GM21447 (cell line): ENCODE results near the gene SLX4.
"Not testable (repeated sequence)": the region's sequence is repeated elsewhere in the genome, so short reads cannot be mapped to it uniquely, and the experiment has no call there.

Source experiments
- ATAC-seq: cut with Tn5 transposase; IDR thresholded peaks from one replicate; pipeline ENCODE4 v1.9.1; 2021; ENCODE audit not compliant: unreplicated experiment

SLX4 gene, protein sequence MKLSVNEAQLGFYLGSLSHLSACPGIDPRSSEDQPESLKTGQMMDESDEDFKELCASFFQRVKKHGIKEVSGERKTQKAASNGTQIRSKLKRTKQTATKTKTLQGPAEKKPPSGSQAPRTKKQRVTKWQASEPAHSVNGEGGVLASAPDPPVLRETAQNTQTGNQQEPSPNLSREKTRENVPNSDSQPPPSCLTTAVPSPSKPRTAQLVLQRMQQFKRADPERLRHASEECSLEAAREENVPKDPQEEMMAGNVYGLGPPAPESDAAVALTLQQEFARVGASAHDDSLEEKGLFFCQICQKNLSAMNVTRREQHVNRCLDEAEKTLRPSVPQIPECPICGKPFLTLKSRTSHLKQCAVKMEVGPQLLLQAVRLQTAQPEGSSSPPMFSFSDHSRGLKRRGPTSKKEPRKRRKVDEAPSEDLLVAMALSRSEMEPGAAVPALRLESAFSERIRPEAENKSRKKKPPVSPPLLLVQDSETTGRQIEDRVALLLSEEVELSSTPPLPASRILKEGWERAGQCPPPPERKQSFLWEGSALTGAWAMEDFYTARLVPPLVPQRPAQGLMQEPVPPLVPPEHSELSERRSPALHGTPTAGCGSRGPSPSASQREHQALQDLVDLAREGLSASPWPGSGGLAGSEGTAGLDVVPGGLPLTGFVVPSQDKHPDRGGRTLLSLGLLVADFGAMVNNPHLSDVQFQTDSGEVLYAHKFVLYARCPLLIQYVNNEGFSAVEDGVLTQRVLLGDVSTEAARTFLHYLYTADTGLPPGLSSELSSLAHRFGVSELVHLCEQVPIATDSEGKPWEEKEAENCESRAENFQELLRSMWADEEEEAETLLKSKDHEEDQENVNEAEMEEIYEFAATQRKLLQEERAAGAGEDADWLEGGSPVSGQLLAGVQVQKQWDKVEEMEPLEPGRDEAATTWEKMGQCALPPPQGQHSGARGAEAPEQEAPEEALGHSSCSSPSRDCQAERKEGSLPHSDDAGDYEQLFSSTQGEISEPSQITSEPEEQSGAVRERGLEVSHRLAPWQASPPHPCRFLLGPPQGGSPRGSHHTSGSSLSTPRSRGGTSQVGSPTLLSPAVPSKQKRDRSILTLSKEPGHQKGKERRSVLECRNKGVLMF (N-terminal part only)

DNA sequence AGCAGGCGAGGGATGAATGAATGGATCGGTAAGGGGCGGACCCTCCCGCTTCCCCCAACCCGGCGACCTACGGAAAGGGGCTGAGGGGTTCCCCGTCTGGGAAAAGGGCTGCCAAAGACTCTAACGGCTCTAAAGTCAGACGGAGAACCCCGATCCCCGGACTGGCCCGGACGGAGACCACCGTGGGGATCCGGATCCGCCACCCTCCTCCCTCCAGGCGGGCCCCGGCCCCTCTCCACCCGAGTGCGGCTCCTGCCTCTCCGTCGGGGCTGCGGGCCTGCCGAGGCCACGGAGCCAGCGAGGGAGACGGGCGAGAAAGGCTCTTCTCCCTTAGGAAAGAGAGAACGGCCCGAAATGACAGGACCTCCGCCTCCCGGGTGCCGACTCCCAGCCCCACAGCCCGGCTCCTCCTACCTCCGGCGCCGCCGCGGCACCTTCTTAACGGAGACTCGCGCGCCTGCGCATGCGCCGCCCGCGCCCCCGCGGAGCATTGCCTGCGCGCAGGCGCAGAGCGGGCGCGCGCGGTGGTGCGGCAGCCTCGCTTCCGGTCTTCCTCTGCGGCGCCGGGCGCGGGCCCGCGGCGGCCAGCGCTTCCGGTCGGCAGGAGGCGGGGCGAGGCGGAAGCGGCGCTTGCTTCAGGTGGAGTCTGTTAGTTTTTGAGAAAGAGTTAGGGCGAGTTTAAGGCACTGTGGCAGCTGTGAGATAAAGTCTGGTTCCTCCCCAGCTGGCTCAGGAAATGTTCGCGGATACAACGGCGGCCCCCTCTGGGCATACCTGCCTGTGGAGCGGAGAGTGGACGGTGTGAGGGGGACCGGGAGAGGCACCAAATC lies at the start of gene SLX4:
TSS of gene SLX4 (minus strand) at position 461 of the 830 bp plus-strand sequence. CDS start 2,642 bp downstream, outside the sequence.
- ATAC-seq, result peak; percentile 79

DNA sequence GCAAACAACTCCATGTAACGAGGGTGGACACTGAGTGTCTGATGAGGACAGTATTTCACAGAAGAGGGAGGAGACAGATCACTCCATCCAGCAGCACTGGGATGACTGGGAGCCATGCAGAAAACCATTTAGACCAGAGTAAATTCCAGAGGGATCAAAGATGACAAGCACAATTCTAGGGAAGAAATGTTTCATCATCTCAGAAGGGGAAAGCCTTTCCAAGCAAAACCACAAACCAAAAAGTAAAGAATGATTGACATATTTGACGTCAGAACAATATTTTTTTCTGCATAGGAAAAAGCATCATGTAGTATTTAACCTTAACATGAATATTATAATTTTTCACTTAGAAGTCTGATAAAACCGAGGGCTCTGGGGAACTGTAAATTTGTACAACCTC lies 47.8 kb upstream of the SLX4 start:
- ATAC-seq, result no peak

DNA sequence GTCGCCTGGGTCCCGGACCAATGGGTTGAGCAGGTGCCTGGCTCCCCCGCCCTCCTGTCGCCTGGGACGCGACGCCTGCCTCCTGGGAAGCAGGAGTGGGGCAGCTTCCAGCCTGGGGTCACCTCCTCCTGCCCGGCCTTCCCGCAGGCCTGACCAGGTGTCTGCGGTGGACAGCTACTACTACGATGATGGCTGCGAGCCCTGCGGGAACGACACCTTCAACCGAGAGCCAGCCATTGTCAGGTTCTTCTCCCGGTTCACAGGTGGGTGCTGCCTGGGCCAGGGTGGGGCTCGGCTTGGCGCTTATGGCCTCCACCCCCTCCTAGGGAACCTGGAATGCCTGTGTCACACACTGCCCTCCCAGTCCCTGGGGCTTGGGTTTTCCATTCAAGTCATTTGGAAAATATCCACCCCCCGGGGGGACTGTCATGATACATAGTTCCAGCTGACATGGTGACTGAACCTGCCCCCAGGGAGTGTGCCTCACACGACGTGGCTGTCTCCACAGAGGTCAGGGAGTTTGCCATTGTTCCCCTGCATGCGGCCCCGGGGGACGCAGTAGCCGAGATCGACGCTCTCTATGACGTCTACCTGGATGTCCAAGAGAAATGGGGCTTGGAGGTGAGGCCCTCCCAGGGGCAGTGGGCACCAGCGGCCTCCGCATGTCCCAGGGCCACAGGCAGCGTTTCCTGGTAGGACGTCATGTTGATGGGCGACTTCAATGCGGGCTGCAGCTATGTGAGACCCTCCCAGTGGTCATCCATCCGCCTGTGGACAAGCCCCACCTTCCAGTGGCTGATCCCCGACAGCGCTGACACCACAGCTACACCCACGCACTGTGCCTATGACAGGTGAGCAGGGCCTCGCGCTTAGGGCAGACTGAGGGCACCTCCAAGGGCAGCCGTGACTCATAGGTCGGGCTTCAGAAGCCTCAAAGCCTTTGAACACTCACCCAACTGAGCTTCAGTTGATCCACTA lies 45.4 kb upstream of the SLX4 start:
- no peak for ATAC-seq

DNA sequence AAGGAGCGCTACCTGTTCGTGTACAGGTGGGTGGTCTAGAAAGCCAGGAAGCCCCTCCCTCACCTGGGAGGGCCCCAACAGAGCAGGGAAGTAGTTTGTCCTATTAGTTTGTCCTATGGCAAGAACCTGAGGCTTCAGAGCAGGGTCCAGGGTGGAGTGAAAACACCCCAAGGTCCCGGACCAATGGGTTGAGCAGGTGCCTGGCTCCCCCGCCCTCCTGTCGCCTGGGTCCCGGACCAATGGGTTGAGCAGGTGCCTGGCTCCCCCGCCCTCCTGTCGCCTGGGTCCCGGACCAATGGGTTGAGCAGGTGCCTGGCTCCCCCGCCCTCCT lies 44.7 kb upstream of the SLX4 start:
- ATAC-seq, result not testable (repeated sequence)

DNA sequence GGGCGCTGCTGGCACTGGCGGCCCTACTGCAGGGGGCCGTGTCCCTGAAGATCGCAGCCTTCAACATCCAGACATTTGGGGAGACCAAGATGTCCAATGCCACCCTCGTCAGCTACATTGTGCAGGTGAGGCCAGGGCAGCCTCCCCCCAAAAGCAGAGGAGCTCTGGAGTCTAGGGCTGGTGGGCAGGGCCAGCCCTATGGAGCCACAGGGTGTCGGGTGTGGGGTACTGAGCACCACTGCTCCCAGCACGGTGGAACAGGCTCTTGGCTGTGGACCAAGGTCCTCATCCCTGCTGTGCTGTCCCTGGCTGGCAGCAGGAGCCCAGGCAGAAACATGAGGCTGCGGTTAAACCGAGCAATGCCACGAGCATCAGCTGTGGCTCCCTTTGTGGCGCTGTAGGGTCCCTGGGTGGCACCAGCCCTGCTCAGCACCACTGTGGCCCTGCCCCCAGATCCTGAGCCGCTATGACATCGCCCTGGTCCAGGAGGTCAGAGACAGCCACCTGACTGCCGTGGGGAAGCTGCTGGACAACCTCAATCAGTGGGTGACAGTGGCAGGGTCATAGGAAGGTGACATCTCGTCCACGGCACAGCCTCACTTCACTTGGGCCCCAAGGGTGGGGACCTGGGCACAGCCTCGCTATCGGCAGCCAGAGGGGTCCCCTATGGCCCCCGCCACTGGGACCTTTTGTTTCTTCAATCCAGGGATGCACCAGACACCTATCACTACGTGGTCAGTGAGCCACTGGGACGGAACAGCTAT lies 44.2 kb upstream of the SLX4 start:
- no peak for ATAC-seq

DNA sequence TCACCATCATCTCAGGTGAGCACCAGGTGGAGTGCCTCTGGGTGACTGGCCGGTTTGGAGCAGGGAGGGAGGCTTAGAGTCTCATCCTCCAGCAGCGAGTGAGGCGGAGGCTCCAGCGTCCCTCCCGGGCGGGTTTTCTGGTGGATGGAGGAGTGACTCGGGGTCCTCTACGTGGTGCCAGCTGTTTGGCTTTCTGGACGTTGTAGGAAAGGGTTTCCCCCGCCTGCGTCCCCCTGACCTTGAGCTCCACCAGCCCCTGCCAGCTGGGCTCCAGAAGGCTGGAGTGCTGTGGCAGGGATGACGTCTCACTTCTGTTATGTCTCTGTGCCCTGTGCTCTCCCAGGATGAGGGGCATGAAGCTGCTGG lies 43.6 kb upstream of the SLX4 start:
- ATAC-seq, result no peak

DNA sequence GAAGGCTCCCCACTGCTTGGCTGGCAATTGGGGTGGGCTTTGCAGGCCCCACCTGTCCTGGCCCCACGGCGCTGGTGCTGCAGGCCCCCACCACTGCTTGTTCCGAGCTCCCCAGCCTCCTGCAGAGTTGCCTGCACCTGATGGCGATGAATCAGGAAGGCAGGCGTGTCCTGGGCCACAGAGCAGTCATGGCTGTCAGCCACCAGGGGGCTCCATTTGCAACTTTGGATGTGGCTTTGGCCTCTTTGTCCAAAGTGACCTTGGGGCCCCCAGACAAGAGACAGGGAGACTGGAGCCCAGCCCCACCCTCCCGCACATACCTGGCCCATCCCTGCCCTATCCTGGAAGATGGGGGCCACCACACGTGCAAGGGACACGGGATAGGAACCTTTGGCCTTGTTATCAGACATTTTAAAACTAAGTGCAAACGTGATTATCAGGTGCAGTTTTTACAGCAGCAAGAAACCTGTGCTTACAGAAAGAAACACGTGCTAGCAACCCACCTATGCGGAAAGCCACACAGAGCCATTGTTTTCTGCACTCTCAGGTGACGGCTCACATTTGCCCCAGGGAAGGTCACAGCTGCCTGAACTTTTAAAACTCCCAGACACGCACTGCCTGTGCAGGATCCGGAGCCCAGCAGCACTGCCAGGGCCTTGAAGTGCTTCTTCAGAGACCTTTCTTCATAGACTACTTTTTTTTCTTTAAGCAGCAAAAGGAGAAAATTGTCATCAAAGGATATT lies 43.0 kb upstream of the SLX4 start, which contains the start of gene DNASE1:
TSS of gene DNASE1 (plus strand) at position 443 of the 743 bp plus-strand sequence. CDS start 683 bp downstream, outside the sequence.
- no peak for ATAC-seq

DNA sequence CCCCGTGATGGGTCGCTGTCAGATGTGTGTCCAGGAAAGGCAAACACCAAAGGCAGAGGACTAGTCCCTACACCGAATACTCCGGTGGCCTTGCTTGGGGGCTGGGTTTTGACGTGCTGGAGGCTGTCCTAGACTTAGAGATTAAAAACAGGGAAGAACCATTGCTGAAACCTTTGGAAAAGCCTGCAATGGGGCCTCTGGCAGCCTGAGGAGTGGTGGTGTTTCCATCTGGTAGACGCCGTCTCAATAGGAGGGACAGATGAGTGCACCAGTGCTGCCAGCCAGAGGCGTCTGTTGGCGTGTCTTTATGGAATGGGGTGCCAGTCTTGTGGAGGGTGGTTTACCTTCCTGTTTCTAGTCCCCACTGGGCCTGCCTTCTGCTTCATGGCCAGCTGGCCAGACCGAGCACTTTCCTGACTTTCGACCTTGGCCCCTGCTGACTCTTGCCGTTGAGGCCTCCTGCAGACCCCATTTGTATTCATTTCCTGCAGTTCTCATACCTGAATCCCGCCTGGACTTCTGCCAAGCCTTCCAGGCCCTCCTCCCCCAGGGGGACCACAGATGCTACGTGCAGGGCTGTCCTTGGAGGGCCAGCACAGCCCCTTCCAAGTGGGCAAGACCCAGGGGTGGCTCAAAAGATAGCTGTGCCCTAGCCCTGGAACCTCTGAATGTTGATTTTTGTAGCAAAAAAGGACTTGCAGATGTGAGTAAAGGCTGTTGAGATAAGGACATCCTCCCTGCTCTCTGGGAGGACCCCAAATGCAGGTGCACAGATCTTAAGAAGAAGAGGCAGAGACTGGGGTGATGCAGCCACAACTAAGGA lies 41.2 kb upstream of the SLX4 start:
- ATAC-seq, result no peak

DNA sequence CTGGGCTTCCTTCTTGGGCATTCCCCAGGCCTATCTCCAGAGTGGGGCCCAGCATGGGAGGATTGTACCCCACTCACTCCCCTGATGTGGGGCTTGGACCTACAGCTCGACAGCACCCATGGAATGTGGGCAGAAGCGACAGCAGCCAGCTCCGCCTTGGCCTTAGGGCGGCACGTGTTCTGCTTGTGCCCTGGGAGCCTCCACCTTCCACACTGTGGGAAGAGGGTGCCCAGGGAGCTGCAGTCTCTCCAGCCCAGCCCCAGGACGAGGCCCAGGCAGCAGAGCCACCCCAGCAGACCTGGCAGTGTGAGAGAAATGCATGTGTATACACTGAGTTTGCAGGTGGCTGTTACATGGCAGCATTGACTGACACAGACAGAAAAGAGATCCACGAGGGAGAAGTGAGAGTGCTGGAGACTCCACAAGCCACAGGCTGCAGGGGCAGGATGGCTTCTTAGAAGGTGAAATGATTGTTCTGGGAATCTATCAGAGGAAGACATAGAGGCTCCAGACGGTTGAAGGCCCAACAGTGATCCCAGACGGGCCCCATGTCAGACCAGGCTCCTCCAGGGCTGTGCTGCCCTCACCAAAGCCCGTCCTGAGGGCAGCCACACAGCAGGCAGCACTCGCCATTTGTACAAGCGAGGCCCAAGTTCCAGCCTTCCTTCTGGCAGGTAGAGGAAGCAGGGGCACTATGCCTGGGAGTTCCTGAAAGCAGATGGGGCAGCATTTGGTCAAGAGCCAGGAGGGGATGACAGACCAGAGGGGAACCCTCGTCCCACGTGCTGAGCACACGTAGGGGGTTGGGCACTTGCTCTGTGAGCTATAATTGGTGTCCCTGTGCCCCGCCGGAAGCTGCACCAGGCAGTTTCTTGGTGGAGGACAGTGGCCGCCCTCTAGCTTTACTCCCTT lies 40.3 kb upstream of the SLX4 start:
- ATAC-seq, result no peak

DNA sequence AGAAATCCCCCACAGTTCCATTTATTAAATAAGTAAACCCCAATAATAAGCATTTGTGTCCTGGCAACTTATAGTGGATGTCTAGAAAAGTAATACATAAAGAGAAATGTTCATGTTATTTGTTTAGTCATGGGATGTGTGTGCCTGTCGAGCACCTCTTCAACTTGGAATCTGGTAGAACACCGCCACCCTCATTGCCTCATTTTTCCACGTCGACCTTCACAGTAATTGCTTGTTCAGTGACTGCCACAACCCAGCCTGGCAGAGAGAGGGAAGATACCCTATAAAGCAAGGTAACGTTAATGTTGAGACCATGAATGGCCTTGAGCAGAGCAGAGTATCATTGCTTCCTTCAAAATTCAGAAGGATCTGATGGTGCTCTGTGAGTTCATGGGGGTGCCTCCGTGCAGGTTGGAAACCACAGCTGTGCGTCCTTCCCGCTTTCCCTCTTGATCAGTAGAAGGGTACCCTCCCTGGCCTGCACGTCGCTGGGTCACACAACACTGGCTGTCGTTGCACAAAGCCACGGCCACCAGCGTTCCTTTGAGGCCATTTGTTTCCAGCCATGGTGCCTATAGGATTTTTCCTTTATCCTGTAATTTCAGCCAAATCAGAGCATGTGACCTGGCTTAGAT lies 39.3 kb upstream of the SLX4 start:
- no peak for ATAC-seq

DNA sequence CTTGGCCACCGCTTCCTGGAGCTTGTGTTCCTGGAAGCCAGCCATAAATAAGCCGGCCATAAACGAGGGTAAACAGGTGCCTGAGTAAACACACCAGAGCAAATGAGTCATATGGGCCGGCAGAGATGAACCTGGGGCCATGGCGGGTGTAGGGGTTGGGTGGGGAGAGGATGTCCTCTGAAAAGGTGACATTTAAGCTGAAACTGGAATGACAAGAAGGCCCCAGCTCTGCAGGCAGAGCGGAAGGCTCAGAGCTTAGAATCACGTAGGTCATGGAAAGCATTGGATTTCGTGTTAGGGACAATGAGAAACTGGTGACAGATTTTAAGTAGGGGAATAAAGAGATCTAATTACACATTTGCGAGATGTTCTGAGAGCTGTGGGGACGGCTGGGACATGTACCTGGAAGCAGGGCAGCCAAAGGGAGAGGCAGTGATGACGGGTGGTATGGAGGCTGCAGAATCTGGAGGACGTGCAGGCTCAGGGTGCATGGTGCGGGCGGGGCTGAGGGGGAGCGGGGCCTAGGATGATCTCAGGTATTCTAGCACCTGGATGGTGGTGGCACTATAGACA lies 35.0 kb upstream of the SLX4 start:
- no peak for ATAC-seq

DNA sequence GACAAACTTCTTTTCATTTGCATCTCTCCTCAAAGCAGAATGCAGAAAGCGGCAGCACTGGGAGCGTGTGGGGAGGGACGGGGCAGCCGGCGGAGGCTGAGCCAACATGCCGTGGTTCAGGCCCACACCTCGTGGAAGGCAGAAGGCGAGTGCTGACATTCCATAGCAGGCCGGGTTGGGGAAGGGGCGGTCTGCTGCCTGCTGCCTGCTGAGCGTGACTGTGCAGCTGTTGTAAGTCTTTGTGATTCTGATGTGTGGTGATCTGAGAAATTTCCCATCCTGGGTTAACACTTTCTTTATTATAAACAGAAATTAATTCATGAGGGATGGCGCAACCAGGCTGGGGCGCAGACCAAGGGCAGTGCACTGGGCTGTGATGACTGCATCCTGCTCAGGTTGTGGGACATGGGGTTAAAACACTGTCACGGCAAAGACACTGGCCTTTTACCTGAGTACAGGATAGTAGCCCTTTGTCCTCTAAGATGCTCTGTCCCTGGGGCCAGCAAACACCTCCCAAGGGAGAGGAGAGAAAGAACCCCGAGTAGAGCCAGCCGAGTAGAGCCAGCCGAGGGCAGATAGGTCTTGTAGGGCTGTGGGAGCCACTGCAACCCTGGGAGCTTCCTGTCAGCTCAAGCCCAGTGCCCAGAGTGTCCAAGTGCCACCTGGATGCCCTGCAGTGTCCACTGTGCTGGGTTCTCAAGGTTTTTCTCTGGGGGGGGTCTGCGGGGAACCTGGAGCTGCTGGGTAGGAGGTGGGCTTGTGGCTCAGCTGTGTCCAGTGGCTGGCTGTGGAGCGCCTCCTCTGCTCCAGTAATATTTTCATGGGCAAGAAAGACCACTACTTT lies 34.3 kb upstream of the SLX4 start:
- ATAC-seq, result no peak

DNA sequence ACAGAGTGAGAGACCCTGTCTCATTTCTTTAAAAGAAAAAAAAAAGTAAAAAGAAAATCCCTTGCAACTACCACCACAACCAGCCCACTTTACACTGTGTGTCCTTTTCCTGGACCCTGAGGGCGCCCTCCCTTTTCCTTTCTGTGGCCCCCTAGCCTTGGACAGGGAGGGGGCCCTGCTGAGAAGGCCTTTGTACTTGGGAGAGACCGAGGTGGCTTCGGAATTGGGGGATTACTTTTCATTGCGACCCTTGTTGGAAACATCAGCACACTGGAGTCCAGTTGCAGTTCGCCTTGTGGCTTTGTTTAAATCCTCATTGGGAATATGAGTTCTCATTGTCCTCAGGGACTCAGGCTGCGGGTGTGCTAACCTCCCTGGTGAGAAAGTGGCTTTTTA lies 33.7 kb upstream of the SLX4 start:
- no peak for ATAC-seq

DNA sequence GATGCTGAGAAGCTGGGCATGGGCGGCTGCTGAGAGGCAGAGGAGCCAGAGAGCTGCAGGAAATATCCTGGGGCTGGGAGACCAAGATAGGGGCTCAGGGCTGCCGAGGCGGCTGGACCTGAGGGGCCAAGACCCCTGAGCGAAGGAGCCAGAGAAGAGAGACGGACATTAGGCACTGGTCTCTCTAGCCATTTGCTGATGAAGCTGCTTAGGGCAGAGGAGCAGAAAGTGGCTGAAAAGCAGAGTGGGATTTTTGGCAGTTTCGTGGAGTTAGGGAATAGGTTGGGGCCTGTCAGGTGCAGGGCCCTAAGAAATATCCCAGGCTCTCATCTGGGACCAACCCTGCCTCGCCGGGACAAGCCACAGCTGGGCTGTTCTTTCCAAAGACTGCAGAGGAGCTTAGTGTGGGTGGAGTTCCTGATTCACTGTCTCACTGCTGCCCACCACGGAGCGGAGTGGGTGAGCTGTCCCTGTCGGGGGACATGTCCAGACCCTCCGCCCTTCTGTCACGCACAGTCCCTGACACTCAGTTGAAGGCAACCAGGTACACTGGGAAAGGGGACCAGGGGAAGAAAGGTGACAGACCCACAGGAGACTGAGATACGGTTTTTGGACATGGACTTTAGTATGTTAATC lies 31.8 kb upstream of the SLX4 start:
- no peak for ATAC-seq
